ENCODE data around the gene CHST15. TPM values are rescaled to one million over a fixed set of nuclear protein-coding genes. Genes with fewer than 3 reads are reported as not detected.
A peak's percentile ranks its signal among the peaks of the same experiment; 100 is the strongest.
"Not testable (repeated sequence)": the region's sequence is repeated elsewhere in the genome, so short reads cannot be mapped to it uniquely, and the experiment has no call there.

The CHST15 gene
- total RNA-seq, 1 donor from 2014 or later, result 43.8 TPM

DNA sequence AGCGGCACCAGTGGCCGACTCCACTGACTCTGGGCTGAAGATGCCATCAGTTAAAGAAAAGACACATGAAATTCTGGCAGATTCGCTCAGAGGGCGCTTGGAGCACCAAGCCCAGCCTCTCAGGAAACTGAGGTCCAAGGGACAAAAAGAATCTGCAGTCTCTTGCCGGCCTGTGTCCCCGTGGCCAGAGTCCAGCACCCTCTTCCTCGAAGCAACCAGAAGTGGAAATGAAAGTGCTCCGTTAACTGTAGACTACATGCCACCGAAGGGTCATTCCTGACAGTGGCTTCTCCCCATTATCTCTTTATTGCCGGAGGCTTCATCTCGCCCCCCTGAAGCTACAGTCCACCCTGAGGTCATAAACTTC is 1.0 kb upstream of the CHST15 start:
- Mint-ChIP-seq H3K36me3 (ENCODE audit: low read depth) (peaks cover 5% of the 10 kb centered on the region), H3K9me3 (ENCODE audit: low read depth) (peaks cover 3% of the 10 kb centered on the region), H3K4me3 (ENCODE audit: unreplicated experiment) (peak overlapping the region; percentile 72), H3K27me3 (ENCODE audit: low read depth) (peaks cover 20% of the 10 kb centered on the region), H3K4me1 (ENCODE audit: low read depth) (peaks cover 28% of the 10 kb centered on the region), H3K27ac (ENCODE audit: unreplicated experiment) (no peak overlapping the region)
- no peak for DNase-seq (ENCODE audit: low spot score)
- peak; percentile 15 for TF ChIP-seq CTCF (IDR thresholded peaks at IDR 0.05)

GRCh38 chr10:124093774-124094418 is 498 bp upstream of the CHST15 start:
- Mint-ChIP-seq H3K4me1 (ENCODE audit: low read depth) (peaks cover 33% of the 10 kb centered on the region), H3K27me3 (ENCODE audit: low read depth) (peaks cover 18% of the 10 kb centered on the region), H3K27ac (ENCODE audit: unreplicated experiment) (peak overlapping the region; percentile 51), H3K4me3 (ENCODE audit: unreplicated experiment) (peak overlapping the region; percentile 72)
- not testable (repeated sequence) for H3K9me3 Mint-ChIP-seq (ENCODE audit: low read depth); H3K36me3 Mint-ChIP-seq (ENCODE audit: low read depth); DNase-seq (ENCODE audit: low spot score)
- peak; percentile 53 for TF ChIP-seq CTCF (IDR thresholded peaks at IDR 0.05)

DNA sequence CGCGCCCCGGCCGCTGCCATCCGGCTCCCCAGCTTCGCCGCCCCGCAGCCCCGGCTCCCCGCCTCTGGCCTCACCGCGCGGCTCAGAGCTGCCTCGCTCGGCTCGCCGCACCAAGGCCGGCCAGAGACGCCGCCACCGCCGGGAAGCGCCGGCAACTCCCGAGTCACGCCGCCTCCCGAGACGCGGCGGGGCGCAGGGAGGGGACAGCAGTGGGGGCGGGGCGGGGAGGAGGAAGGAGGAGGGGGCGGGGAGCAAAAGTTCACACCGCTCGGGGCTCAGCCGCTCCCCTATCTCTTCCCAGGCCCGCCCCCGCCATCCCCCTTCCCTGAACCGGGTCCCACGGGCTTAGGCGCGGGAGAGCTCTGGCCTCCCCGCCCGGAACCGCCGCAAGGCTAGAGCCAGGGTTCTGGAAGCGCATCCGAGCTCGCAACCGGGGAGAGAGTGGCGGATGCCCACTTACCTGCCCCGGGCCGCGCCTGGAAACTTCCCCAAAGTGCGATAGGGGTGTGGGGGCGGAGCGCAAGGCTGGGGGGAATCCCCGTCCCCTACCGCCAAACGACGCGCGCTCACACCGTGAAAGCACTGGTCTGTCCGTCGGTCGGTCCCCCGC is 1.0 kb downstream of the CHST15 start:
- H3K27ac Mint-ChIP-seq (ENCODE audit: unreplicated experiment), result peak overlapping the region; percentile 65
- H3K4me3 Mint-ChIP-seq (ENCODE audit: unreplicated experiment), result peak overlapping the region; percentile 86
- no peak for TF ChIP-seq CTCF (IDR thresholded peaks at IDR 0.05)
- peaks cover 43% of the 10 kb centered on the region for H3K4me1 Mint-ChIP-seq (ENCODE audit: low read depth)
- DNase-seq (ENCODE audit: low spot score), result peak; percentile 83
- peaks cover 6% of the 10 kb centered on the region for H3K27me3 Mint-ChIP-seq (ENCODE audit: low read depth)
- peaks cover 3% of the 10 kb centered on the region for H3K9me3 Mint-ChIP-seq (ENCODE audit: low read depth)
- peaks cover 5% of the 10 kb centered on the region for H3K36me3 Mint-ChIP-seq (ENCODE audit: low read depth)

DNA sequence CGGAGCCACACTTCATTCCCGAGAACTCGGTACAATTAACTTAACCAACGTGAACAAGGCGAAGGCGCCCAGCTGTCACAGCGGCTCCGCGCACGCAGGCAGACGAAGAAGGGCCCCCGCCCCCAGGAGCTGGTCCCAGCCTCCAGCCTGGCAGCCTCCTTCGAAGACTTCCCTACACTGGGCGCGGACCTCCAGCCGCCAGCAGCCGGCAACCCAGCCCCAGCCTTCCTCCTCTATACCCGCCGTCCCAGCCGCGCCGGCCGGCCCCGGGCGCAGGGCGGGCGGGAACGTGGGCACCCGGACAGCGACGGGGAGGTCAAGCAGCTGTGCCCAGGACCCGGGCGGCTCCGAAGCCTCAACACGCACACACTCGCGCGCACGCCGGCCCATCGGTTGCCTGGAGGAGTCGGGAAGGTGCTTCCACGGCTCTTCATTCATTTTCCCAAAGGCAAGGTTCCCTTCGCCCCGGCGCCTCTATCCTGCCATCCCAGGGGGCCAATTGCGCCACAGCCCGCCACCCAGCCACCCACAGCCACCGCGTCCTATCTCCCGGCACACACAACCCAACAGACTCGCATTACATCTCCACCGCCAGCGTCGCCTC is 1.6 kb downstream of the CHST15 start:
- peak; percentile 27 for TF ChIP-seq CTCF (IDR thresholded peaks at IDR 0.05)
- Mint-ChIP-seq H3K4me3 (ENCODE audit: unreplicated experiment) (peak overlapping the region; percentile 86), H3K27me3 (ENCODE audit: low read depth) (peaks cover 3% of the 10 kb centered on the region), H3K9me3 (ENCODE audit: low read depth) (peaks cover 3% of the 10 kb centered on the region), H3K36me3 (ENCODE audit: low read depth) (peaks cover 5% of the 10 kb centered on the region), H3K4me1 (ENCODE audit: low read depth) (peaks cover 45% of the 10 kb centered on the region), H3K27ac (ENCODE audit: unreplicated experiment) (peak overlapping the region; percentile 65)
- peak; percentile 90 for DNase-seq (ENCODE audit: low spot score)

- DNase-seq (ENCODE audit: low spot score), result no peak
- Mint-ChIP-seq H3K4me1 (ENCODE audit: low read depth) (peaks cover 53% of the 10 kb centered on the region), H3K36me3 (ENCODE audit: low read depth) (no peaks in the 10 kb centered on the region), H3K27me3 (ENCODE audit: low read depth) (no peaks in the 10 kb centered on the region), H3K9me3 (ENCODE audit: low read depth) (no peaks in the 10 kb centered on the region), H3K4me3 (ENCODE audit: unreplicated experiment) (peak overlapping the region; percentile 86), H3K27ac (ENCODE audit: unreplicated experiment) (no peak overlapping the region)
- no peak for TF ChIP-seq CTCF (IDR thresholded peaks at IDR 0.05)
Observed at GRCh38 chr10:124090601-124091209, 2.7 kb downstream of the CHST15 start.

Measured in chondrocyte (in vitro differentiated cells).